Measurements from ENCODE around the gene PSME4.
"Not testable (repeated sequence)": the region's sequence is repeated elsewhere in the genome, so short reads cannot be mapped to it uniquely, and the experiment has no call there.

The PSME4 gene

DNA sequence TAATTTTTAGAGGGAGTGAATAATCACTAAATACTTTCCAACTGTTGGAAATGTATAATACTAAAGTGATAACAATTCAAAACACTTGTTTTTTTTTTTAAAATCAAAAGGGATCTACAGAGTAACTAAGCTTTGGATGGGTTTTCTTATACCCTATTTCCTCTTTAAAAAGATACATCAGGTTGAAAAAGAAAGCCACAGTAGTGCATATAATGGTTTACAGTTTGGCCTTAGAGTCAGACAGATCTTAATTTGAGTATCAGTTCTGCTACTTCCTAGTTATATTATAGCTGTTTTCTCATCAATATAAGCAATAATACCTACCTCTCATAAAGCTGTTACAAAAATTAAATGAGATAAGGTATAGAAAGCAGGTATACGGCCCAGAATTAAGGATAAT lies 28.5 kb downstream of the PSME4 start:
- Histone ChIP-seq H3K27me3 (no peaks in the 10 kb centered on the region), H3K4me1 (peaks cover 0 to 17% (median 8%) of the 10 kb centered on the region in 4 donors), H3K36me3 (peaks cover 22 to 40% (median 27%) of the 10 kb centered on the region in 3 donors), H3K9me3 (no peaks in the 10 kb centered on the region), H3K27ac (no peak overlapping the region), H3K4me3 (no peak overlapping the region)
- TF ChIP-seq, protein P1, sequence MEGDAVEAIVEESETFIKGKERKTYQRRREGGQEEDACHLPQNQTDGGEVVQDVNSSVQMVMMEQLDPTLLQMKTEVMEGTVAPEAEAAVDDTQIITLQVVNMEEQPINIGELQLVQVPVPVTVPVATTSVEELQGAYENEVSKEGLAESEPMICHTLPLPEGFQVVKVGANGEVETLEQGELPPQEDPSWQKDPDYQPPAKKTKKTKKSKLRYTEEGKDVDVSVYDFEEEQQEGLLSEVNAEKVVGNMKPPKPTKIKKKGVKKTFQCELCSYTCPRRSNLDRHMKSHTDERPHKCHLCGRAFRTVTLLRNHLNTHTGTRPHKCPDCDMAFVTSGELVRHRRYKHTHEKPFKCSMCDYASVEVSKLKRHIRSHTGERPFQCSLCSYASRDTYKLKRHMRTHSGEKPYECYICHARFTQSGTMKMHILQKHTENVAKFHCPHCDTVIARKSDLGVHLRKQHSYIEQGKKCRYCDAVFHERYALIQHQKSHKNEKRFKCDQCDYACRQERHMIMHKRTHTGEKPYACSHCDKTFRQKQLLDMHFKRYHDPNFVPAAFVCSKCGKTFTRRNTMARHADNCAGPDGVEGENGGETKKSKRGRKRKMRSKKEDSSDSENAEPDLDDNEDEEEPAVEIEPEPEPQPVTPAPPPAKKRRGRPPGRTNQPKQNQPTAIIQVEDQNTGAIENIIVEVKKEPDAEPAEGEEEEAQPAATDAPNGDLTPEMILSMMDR (IDR thresholded peaks at IDR 0.05): no peak
- intact Hi-C loops (cut with DNase I; ENCODE audit: low total_unique reads): no loop called here
- DNase-seq: no peak

DNA sequence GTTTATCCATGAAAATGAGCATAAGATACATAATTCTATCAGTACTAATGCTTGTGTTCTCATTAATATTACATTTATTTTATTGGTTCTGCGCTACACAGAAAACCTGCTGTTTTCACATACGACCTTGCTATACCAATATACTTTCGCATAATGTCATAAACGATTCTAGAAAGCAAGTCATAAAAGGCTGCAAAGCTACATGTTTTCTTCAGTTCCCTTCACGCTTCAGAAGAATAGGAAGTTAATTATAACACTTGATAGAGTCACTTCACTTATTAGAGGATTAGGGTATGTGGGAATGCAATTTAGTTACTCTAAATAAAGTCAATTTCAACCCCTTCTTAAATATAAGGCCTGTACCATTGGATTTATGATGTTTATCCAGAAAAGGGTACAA lies 29.0 kb downstream of the PSME4 start:
- no peaks in the 10 kb centered on the region for H3K27me3 ChIP-seq
- no peak for DNase-seq
- H3K36me3 ChIP-seq: peaks cover 16 to 39% (median 23%) of the 10 kb centered on the region in 3 donors
- H3K4me1 ChIP-seq: peaks cover 0 to 17% (median 8%) of the 10 kb centered on the region in 4 donors
- H3K9me3 ChIP-seq: no peaks in the 10 kb centered on the region
- no peak overlapping the region for H3K27ac ChIP-seq
- intact Hi-C loops (cut with DNase I; ENCODE audit: low total_unique reads): no loop called here
- no peak overlapping the region for H3K4me3 ChIP-seq
- TF ChIP-seq, protein P1 (IDR thresholded peaks at IDR 0.05): no peak

DNA sequence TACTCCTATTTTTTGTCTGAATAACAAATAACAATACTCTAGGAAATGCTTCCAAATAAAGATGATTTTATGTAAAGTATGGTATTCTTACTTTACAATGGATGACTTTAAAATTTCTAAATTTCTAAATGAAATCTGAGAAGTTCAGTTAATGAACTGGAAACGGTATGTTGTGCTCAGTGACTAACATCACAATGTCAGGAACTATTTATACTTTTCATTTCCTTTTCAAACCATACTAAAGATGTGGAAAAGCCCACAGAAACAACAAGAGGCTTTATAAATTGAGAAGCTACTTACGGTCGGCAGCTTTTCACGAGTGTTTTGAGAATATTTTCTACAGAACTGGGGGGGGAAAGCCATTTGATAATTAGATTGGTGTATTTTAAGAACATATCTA lies 31.1 kb downstream of the PSME4 start:
- no peak overlapping the region for H3K27ac ChIP-seq
- no peaks in the 10 kb centered on the region for H3K27me3 ChIP-seq
- TF ChIP-seq, protein P1 (IDR thresholded peaks at IDR 0.05): no peak
- no peak overlapping the region for H3K4me3 ChIP-seq
- DNase-seq: no peak
- intact Hi-C loops (cut with DNase I; ENCODE audit: low total_unique reads): no loop called here
- peaks cover 0 to 3% (median 0%) of the 10 kb centered on the region in 4 donors for H3K4me1 ChIP-seq
- H3K9me3 ChIP-seq: no peaks in the 10 kb centered on the region
- H3K36me3 ChIP-seq: peaks cover 27 to 49% (median 38%) of the 10 kb centered on the region in 3 donors

DNA sequence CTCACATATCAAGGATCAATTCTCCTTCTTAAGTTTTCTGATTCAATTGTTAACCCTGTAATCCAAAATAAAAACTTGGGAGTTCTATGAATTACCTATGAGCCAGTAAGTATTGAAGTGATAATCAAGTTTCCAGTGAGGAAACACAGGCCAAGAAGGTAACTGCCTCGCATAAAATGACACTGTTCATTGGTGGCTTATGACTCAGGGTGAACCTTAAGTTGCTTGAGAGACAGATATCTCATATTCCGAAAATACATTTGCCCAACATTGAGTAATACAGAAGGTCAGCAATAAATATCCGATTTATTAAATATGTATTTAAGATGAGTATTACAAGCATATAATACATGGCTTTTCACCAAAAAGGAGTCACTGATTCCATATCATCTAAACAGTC lies 31.9 kb downstream of the PSME4 start:
- intact Hi-C loops (cut with DNase I; ENCODE audit: low total_unique reads): no loop called here
- Histone ChIP-seq H3K27me3 (no peaks in the 10 kb centered on the region), H3K36me3 (peaks cover 32 to 54% (median 44%) of the 10 kb centered on the region in 3 donors)

DNA sequence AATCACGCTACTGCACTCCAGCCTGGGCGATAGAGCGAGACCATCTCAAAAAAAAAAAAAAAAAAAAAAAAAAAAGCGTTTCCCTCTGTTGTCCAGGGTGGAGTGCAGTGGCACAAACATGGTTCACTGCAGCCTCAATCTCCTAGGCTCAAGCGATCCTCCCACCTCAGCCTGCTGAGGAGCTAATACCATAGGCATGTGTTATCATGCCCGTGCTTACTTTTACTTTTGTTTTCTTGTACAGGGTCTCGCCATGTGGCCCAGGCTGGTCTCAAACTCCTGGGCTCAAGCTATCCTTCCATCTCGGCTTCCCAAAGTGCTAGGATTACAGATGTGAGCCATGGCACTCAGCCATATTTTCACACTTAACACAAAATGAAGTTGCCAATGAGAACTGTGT lies 37.5 kb downstream of the PSME4 start:
- TF ChIP-seq, protein P1 (IDR thresholded peaks at IDR 0.05): no peak
- H3K36me3 ChIP-seq: peaks cover 74 to 94% (median 84%) of the 10 kb centered on the region in 3 donors
- H3K27ac ChIP-seq: no peak overlapping the region
- no peak for DNase-seq
- H3K4me1 ChIP-seq: no peaks in the 10 kb centered on the region
- no peaks in the 10 kb centered on the region for H3K9me3 ChIP-seq
- no peak overlapping the region for H3K4me3 ChIP-seq
- H3K27me3 ChIP-seq: no peaks in the 10 kb centered on the region
- intact Hi-C loops (cut with DNase I; ENCODE audit: low total_unique reads): no loop called here

More for the DNA sequence above, 31.9 kb downstream of the PSME4 start:
- no peaks in the 10 kb centered on the region for H3K4me1 ChIP-seq
- no peak overlapping the region for H3K27ac ChIP-seq
- H3K4me3 ChIP-seq: no peak overlapping the region
- no peaks in the 10 kb centered on the region for H3K9me3 ChIP-seq
- TF ChIP-seq, protein P1 (IDR thresholded peaks at IDR 0.05): no peak
- DNase-seq: no peak

DNA sequence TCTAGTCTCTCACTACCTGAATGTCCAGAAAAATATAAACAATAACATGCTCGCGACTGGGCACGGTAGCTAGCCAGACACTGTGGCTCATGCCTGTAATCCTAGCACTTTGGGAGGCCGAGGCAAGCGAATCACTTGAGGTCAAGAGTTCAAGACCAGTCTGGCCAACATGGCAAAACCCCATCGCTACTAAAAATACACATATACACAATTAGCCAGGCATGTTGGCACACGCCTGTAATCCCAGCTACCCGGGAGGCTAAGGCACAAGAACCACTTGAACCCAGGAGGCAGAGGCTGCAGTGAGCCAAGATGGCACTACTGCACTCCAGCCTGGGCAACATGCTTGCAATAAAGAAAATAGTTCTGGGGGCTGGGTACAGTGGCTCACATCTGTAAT lies 44.5 kb downstream of the PSME4 start:
- H3K27me3 ChIP-seq; H3K27ac ChIP-seq; intact Hi-C loops (cut with DNase I; ENCODE audit: low total_unique reads); H3K4me3 ChIP-seq; H3K9me3 ChIP-seq; DNase-seq; H3K4me1 ChIP-seq: not testable (repeated sequence)
- peaks cover 90 to 98% (median 92%) of the 10 kb centered on the region in 3 donors for H3K36me3 ChIP-seq

Data from tibial artery (tissue), 4 donors.